DMS114 treated with DMSO at 0.1 percent for 48 hours (cell line): Measurements from ENCODE around the gene TMEM179.
"Not testable (repeated sequence)": the region's sequence is repeated elsewhere in the genome, so short reads cannot be mapped to it uniquely, and the experiment has no call there.

Experiments
- DNase-seq: peaks from one replicate; lab custom pipeline; 2025; ENCODE audit not compliant: unreplicated experiment; lab: John Stamatoyannopoulos, UW

The TMEM179 gene

GRCh38 chr14:104588066-104588857 is 16.3 kb downstream of the TMEM179 start:
- DNase-seq: no peak

DNA sequence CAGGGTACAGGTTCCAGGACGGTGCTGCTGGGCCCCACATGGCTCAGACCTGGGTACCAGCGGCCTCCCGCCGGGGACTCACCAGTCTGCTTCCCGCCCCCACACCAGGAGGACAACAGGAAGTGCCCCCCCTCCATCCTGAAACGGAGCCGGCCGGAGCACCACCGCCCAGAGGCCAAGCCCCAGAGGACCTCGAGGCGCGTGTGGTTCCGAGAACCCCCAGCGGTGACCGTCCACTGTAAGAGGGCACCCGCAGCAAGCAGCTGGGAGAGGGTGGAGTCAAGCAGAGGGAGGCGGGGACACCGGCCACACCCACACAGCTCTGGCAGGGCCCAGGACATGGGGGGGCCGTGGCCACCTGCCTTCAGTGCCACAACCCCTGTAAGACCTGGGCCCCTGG is 16.9 kb downstream of the TMEM179 start:
- DNase-seq: no peak

GRCh38 chr14:104586832-104587620 is 17.5 kb downstream of the TMEM179 start:
- DNase-seq: no peak

DNA sequence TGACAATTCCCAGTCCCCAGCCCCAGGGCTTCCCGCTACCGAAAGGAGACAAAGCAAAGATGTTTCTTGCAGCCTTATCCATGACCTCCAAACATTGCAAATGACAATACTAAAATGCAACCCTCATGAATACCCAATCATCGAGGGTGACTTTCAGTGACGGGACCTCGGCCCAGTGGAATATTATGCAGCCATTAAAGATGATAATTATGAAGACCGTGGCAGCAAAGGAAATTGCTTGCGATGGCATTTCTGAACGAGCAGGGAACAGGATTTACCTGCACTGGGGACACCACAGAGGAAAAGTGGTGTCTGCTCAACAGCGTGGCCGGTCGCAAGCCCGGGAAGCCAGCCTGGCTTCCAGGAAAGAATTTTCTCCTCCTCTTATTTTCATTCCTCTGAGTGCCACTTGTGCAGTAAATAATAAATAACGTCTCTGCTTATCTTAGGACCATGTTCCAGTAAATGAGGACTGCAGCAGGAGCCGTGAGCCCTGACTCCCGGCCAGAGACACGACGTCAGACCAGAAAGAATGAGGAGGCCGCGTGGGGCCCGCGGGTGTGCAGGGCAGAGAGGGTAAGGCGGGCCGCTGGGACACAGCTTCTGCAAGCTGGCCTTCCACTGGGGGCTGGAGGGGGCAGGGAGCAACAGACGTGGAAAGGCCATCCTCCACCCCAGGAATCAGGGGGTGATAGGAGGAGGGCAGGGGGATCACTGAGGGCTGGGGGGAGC is 18.4 kb downstream of the TMEM179 start:
- no peak for DNase-seq

- no peak for DNase-seq
These were observed 20.0 kb downstream of the TMEM179 start for GRCh38 chr14:104584557-104584956.

DNA sequence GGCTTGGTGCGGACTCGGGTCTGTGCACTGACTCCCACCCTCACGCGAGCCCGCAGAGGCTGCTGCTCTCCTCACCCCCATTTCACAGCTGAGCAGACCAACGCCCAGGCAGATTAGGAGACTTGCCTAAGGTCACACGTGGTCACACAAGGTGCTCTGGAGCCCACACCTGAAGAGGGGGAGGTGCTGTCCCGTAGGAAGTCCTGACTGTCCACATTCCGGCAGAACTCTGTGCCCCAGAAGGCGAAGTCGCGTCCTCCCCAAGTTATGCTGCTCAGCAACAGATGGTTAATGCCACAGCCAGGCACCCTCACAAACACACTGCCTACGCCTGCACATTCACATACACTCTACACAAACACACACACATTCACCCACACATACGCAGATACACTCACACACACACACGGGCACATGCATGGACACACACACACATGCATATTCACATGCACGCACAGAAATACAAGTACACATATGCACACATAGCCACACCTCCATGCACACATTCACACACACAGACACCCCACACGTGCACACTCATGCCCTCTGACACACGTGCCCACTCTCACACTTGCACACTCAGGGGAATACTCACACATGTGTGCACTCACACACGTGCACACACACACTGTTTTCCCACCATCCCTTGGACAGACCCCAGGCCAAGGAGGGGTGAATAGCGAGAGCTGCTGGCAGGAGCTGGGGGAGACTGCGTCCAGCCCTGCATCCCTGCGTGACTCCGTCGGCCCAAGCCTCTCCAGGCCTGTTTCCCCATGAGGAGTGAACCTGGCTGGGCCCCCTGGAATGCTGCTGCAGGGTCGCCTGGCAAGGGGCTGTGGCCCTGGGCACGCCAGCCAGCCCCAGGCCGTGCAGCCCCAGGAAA is 20.9 kb downstream of the TMEM179 start:
- DNase-seq: no peak

- no peak for DNase-seq
These were observed 21.9 kb downstream of the TMEM179 start for GRCh38 chr14:104582662-104583061.

DNA sequence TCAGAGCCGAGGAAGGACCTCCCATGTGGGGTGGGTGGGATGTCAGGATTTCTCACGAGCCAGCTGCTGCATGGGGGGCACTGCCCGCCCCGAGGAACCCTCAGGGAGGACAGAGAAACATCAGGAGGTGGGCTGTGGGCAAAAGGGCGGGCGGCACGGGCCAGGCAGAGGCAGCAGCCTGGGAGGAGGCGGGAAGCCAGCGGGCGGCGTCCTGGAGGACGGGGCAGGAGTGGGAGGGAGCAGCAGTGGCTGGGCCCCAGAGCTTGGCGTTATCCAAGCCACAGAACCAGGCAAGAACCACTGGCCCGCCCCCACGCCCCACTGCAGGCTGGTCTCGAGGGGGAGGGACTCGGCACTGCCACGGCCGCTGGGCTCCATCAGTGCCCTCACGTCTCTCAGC is 22.6 kb downstream of the TMEM179 start:
- no peak for DNase-seq

- no peak for DNase-seq
These were observed 23.1 kb downstream of the TMEM179 start for GRCh38 chr14:104581521-104581920.

DNA sequence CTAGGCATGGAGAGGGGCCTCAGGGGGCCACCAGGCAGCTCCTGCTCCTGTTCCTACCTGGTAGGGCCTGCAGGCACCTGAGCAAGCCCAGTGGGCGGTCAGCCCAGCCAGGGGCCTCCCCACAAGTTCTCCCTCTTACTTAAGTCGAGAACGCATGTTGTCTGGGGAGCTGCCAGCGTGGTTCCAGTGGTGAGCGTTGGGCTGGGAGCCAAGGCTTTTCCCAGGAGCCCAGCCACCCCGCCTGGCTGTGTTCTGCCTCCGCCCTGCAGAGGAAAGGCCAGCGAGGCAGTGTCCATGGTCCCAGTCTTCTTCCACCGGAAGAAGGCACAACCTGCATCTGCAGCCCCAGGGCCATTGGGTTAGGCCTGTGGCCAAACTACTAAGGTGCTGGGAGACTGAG is 23.6 kb downstream of the TMEM179 start:
- DNase-seq: no peak

- not testable (repeated sequence) for DNase-seq
These were observed 24.6 kb downstream of the TMEM179 start for GRCh38 chr14:104579939-104580338.

GRCh38 chr14:104579507-104579906 is 25.1 kb downstream of the TMEM179 start, which contains the start of gene C14orf180:
Gene C14orf180, plus strand, starts transcription at chr14:104579764. Its CDS starts 6,667 bp downstream, at chr14:104586431.
- no peak for DNase-seq

DNA sequence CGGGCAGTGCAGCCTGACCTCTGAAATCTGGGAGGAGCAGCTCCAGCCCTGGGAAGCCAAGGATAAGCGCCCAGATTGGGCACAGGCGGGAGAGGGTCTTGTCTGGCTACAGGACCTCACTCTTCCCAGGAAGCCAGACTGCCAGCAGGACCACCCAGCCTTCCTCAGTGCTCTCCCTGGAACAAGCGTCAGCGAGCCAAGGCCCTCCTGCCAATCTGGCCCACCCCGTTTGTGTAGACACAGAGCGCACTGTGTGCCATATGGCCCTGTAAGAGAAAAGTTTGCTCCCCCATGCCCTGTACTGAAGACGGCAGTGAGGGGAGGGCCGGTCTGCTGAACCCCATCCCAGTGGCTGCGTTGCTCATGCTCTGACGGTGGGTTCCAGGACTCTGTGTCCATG is 26.3 kb downstream of the TMEM179 start:
- no peak for DNase-seq

DNA sequence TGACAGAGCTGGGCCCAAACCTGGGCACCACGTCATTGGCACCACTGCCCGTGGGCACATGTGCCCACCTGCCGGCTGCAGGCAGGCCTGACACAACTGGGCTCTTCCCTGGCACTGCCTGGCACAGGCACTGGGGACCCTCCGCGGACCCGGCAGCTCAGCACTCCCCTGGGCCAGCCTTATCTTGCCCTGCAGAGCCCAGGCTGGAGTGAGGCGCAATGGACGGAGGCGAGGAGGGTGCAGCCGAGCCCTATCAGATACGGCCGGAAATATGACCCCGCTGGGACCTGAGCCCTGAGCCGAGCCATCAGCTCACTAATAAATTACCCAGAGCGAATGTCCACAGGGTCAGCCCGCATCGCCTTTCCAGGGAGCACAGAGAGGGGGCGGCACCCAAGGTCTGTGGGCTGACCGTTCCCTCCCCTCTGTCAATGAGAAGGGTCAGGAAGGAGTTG is 26.7 kb downstream of the TMEM179 start:
- no peak for DNase-seq

DNA sequence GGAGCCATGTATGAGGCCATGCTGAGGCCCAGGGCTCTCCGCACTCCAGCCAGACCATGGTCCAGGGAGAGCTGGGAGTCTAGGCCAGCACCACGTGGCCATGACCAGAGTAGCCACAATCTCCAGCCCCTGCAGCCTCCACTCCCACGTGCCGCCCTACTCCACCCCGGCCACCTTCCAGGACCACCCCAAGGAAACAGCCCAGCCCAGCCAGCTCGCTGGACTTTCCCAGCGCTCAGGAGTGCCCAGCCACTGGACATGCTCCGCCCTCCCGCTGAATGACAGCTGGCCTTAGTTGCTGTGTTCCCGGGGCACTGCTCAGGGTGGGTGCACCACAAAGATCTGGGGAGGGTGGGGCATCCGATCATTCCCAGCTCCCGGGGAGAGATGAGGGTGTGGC is 27.1 kb downstream of the TMEM179 start:
- no peak for DNase-seq

GRCh38 chr14:104576970-104577332 is 27.6 kb downstream of the TMEM179 start:
- no peak for DNase-seq

DNA sequence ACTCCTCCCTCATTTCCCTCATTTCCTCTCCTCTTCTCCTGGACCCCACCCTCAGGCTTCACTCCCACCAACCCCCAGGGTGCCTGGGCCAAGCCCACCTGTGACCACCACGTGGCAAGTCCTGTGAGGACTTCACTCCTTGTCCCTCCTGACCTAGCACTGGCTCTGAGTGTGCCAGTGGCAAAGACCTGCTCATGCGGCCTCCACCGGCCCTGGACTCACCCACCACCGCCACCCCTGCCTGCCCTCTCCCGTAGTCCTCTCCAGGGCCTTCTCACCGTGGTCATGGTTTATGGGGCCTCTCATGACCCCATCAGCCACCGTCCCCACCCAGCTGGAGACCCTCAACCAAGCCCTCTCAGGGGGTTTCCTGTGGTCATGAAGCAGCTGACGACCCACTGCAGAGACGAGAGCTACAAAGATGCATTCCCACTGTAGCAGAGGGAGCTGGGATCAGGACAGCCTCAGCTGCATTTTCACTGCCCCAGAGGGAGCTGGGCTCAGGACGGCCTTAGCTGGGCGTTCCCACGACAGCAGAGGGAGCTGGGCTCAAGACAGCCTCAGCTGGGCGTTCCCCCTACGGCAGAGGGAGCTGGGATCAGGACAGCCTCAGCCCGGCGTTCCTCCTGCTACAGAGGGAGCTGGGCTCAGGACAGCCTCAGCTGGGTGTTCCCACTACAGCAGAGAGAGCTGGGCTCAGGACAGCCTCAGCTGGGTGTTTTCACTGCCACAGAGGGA is 28.2 kb downstream of the TMEM179 start:
- no peak for DNase-seq

DNA sequence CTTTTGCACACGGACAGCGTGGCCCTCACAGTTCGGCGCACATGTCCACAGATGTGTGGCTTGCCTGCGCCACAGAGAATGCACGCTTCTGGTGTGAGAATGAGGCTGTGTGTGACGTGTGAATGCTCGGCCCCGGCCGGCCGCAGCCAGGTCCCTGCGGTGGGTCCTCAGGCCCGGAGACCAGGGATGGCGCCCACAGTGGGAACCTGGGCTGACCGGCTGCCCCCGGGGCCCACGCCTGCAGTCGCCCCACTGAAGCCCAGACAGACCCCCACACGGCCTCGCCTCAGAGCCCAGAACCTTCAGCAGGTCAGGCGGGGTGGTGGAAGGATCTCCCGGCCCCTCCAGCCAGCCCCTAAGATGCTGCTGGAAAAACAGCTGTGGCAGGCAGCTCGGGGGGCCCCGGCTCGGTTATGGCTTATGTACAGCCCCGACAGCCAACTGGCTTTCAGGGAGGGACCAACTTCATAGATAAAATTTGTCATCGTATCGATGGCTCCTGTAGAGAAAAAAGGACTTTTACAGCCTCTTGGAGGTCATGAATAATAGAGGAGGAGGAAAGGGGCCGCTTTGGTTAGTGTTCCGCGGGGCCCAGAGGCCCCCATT is 29.5 kb downstream of the TMEM179 start:
- DNase-seq: no peak

GRCh38 chr14:104574536-104574935 is 30.0 kb downstream of the TMEM179 start:
- DNase-seq: no peak
